Effector memory CD8-positive, alpha-beta T cell (primary cell): ENCODE results near the gene NR4A1.
A peak's percentile ranks its signal among the peaks of the same experiment; 100 is the strongest.

ENCODE experiments used
- ATAC-seq: fragments of 150-1000 bp; cut with Tn5 transposase; replicated peaks from 2 replicates; pipeline ENCODE4 v1.10.0; 2021; ENCODE audit warnings: mild to moderate bottlenecking, moderate library complexity
- DNase-seq, 3 experiments: peaks; one replicate each; pipeline ENCODE4 v3.0.0; 2021
- H3K27ac Mint-ChIP-seq, 2 donors: one replicate each; pipeline ENCODE4 v1.8.0; 2022; ENCODE audit warnings: mild to moderate bottlenecking in 2 of 2, mixed read lengths in 2 of 2, moderate library complexity in 2 of 2
- H3K27me3 Mint-ChIP-seq, 2 donors: one replicate each; pipeline ENCODE4 v1.8.0; 2022; ENCODE audit warnings: mixed read lengths in 2 of 2
- H3K36me3 Mint-ChIP-seq: one replicate; pipeline ENCODE4 v1.8.0; 2022; ENCODE audit warnings: mild to moderate bottlenecking, moderate library complexity, mixed read lengths; ENCODE audit not compliant: insufficient read depth
- H3K4me1 Mint-ChIP-seq, 2 donors: one replicate each; pipeline ENCODE4 v1.8.0; 2022; ENCODE audit warnings: low read depth in 2 of 2, mixed read lengths in 2 of 2
- H3K4me3 Mint-ChIP-seq, 2 donors: one replicate each; pipeline ENCODE4 v1.8.0; 2022; ENCODE audit warnings: mild to moderate bottlenecking in 2 of 2, mixed read lengths in 2 of 2, moderate library complexity in 2 of 2
- H3K9me3 Mint-ChIP-seq, 2 donors: one replicate each; pipeline ENCODE4 v1.8.0; 2022; ENCODE audit warnings: mixed read lengths in 2 of 2

The NR4A1 gene

GRCh38 chr12:52010692-52011601, 40.3 kb upstream of the NR4A1 start:
- H3K4me1 Mint-ChIP-seq, result peaks cover 13 to 14% of the 10 kb centered on the region in 2 donors
- H3K36me3 Mint-ChIP-seq, result peaks cover 62% of the 10 kb centered on the region
- H3K9me3 Mint-ChIP-seq, result no peaks in the 10 kb centered on the region
- ATAC-seq, result no peak
- peak overlapping the region in 1 of 2 donors; percentile 10 for H3K27ac Mint-ChIP-seq
- peaks cover 6 to 11% of the 10 kb centered on the region in 2 donors for H3K27me3 Mint-ChIP-seq
- DNase-seq, result no peak
- H3K4me3 Mint-ChIP-seq, result no peak overlapping the region

- Mint-ChIP-seq H3K36me3 (peaks cover 65% of the 10 kb centered on the region), H3K27ac (peak overlapping the region in 1 of 2 donors; percentile 38), H3K4me3 (no peak overlapping the region), H3K4me1 (peaks cover 8 to 12% of the 10 kb centered on the region in 2 donors), H3K9me3 (no peaks in the 10 kb centered on the region), H3K27me3 (peaks cover 0 to 7% of the 10 kb centered on the region in 2 donors)
- no peak for ATAC-seq
- no peak for DNase-seq
Measured at GRCh38 chr12:52011602-52012214, 39.5 kb upstream of the NR4A1 start.

- Mint-ChIP-seq H3K27me3 (no peaks in the 10 kb centered on the region), H3K27ac (peak overlapping the region in 1 of 2 donors; percentile 72), H3K9me3 (no peaks in the 10 kb centered on the region), H3K4me1 (peaks cover 0 to 4% of the 10 kb centered on the region in 2 donors), H3K36me3 (peaks cover 57% of the 10 kb centered on the region), H3K4me3 (no peak overlapping the region)
- DNase-seq (no peak), ATAC-seq (no peak)
Measured at GRCh38 chr12:52013626-52014310, 37.5 kb upstream of the NR4A1 start.

GRCh38 chr12:52014567-52015530, 36.4 kb upstream of the NR4A1 start:
- Mint-ChIP-seq H3K4me1 (peaks cover 0 to 1% of the 10 kb centered on the region in 2 donors), H3K36me3 (peaks cover 62% of the 10 kb centered on the region), H3K4me3 (no peak overlapping the region), H3K27me3 (no peaks in the 10 kb centered on the region), H3K9me3 (no peaks in the 10 kb centered on the region), H3K27ac (no peak overlapping the region)
- DNase-seq, result no peak
- no peak for ATAC-seq

- ATAC-seq, result peak; percentile 9
- Mint-ChIP-seq H3K4me1 (peaks cover 7 to 8% of the 10 kb centered on the region in 2 donors), H3K27ac (no peak overlapping the region), H3K4me3 (no peak overlapping the region), H3K9me3 (no peaks in the 10 kb centered on the region), H3K36me3 (peaks cover 63% of the 10 kb centered on the region), H3K27me3 (no peaks in the 10 kb centered on the region)
- no peak for DNase-seq
Measured at GRCh38 chr12:52015532-52016041, 35.7 kb upstream of the NR4A1 start.

- DNase-seq (no peak), ATAC-seq (no peak)
- Mint-ChIP-seq H3K27me3 (no peaks in the 10 kb centered on the region), H3K27ac (peak overlapping the region in 1 of 2 donors; percentile 30), H3K9me3 (no peaks in the 10 kb centered on the region), H3K36me3 (peaks cover 56% of the 10 kb centered on the region), H3K4me3 (no peak overlapping the region), H3K4me1 (peaks cover 16% of the 10 kb centered on the region in 2 donors)
Measured at GRCh38 chr12:52018433-52019112, 32.7 kb upstream of the NR4A1 start.

GRCh38 chr12:52019113-52019770, 32.0 kb upstream of the NR4A1 start:
- H3K36me3 Mint-ChIP-seq, result peaks cover 52% of the 10 kb centered on the region
- ATAC-seq (no peak), DNase-seq (no peak)
- H3K9me3 Mint-ChIP-seq, result no peaks in the 10 kb centered on the region
- H3K4me3 Mint-ChIP-seq, result no peak overlapping the region
- H3K27ac Mint-ChIP-seq, result peak overlapping the region in 1 of 2 donors; percentile 2
- no peaks in the 10 kb centered on the region for H3K27me3 Mint-ChIP-seq
- peaks cover 21 to 22% of the 10 kb centered on the region in 2 donors for H3K4me1 Mint-ChIP-seq

GRCh38 chr12:52020539-52021336, 30.5 kb upstream of the NR4A1 start:
- ATAC-seq (peak; percentile 24), DNase-seq (peak in 2 of 3 experiments; percentile 37 to 44)
- peaks cover 50% of the 10 kb centered on the region for H3K36me3 Mint-ChIP-seq
- H3K27me3 Mint-ChIP-seq, result no peaks in the 10 kb centered on the region
- H3K9me3 Mint-ChIP-seq, result no peaks in the 10 kb centered on the region
- no peak overlapping the region for H3K4me3 Mint-ChIP-seq
- peaks cover 31 to 32% of the 10 kb centered on the region in 2 donors for H3K4me1 Mint-ChIP-seq
- H3K27ac Mint-ChIP-seq, result peak overlapping the region in 1 of 2 donors; percentile 2

- peaks cover 40% of the 10 kb centered on the region for H3K36me3 Mint-ChIP-seq
- peak overlapping the region; percentile 36 to 81 for H3K27ac Mint-ChIP-seq
- DNase-seq, result no peak
- no peaks in the 10 kb centered on the region for H3K9me3 Mint-ChIP-seq
- no peak for ATAC-seq
- peaks cover 34% of the 10 kb centered on the region in 2 donors for H3K4me1 Mint-ChIP-seq
- H3K4me3 Mint-ChIP-seq, result peak overlapping the region; percentile 85 to 93
- no peaks in the 10 kb centered on the region for H3K27me3 Mint-ChIP-seq
Measured at GRCh38 chr12:52022841-52023181, 28.4 kb upstream of the NR4A1 start.

GRCh38 chr12:52023182-52023975, 27.9 kb upstream of the NR4A1 start:
- Mint-ChIP-seq H3K9me3 (no peaks in the 10 kb centered on the region), H3K27ac (peak overlapping the region; percentile 36 to 82), H3K36me3 (peaks cover 46% of the 10 kb centered on the region), H3K27me3 (no peaks in the 10 kb centered on the region), H3K4me1 (peaks cover 34% of the 10 kb centered on the region in 2 donors), H3K4me3 (peak overlapping the region; percentile 85 to 93)
- peak; percentile 61 for ATAC-seq
- DNase-seq, result peak; percentile 88 to 92 (median 89)
